ENCODE results near the gene RETN. TPM values are rescaled to one million over a fixed set of nuclear protein-coding genes. Genes with fewer than 3 reads are reported as not detected.

Gene RETN
- polyA plus RNA-seq, 1 experiment, result not detected

DNA sequence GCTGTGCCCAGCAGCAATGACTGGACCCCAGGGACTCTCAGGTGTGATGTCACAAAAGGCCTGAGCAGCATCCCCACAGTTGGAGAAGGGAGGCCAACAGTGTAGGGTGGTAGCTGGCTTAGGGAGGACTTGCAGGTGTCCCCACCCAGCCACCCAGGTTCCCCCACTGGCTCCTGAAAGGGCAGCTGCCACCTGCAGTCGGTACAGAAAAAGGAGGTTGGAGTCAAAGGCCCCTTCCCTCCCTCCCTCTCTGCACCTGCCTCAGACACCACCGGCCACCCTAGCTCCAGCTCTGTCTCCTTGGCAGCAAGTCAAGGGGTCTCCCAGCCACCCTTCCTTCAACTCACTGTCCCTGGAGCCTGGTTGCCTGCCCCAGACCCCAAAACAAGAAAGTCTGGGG, 35.2 kb upstream of the RETN start, which contains the start of gene PCP2:
PCP2 (minus strand) TSS at position 22 of the 400 bp plus-strand sequence. CDS start 262 bp downstream, outside the sequence.
- H3K4me3 ChIP-seq (ENCODE audit: low read depth, low read length), result no peak within 1 kb of the TSS
- ChIA-PET CTCF (interaction anchor here (0.5 kb wide), 1 partner anchor 277 kb away, joined by 4 read pairs; no protein-coding TSS in a partner anchor), POLR2A (interaction anchor here (0.7 kb wide), 1 partner anchor 10 kb away, joined by 3 read pairs; no protein-coding TSS in a partner anchor)
- no peak within 1 kb of the TSS for H3K27ac ChIP-seq (ENCODE audit: low read depth, low read length)
- DNase-seq (ENCODE audit: low read depth, low spot score), result no peak
- TF ChIP-seq, protein P1, sequence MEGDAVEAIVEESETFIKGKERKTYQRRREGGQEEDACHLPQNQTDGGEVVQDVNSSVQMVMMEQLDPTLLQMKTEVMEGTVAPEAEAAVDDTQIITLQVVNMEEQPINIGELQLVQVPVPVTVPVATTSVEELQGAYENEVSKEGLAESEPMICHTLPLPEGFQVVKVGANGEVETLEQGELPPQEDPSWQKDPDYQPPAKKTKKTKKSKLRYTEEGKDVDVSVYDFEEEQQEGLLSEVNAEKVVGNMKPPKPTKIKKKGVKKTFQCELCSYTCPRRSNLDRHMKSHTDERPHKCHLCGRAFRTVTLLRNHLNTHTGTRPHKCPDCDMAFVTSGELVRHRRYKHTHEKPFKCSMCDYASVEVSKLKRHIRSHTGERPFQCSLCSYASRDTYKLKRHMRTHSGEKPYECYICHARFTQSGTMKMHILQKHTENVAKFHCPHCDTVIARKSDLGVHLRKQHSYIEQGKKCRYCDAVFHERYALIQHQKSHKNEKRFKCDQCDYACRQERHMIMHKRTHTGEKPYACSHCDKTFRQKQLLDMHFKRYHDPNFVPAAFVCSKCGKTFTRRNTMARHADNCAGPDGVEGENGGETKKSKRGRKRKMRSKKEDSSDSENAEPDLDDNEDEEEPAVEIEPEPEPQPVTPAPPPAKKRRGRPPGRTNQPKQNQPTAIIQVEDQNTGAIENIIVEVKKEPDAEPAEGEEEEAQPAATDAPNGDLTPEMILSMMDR (IDR thresholded peaks at IDR 0.05; ENCODE audit: low read depth, low read length), result no peak
- peaks cover 6% of the 10 kb centered on the region for H3K27me3 ChIP-seq (ENCODE audit: control insufficient read depth, insufficient read depth, low read length)
- H3K9me3 ChIP-seq (ENCODE audit: control insufficient read depth, insufficient read depth, low read length), result no peaks in the 10 kb centered on the region; the same call in 1 of the 2 replicates

DNA sequence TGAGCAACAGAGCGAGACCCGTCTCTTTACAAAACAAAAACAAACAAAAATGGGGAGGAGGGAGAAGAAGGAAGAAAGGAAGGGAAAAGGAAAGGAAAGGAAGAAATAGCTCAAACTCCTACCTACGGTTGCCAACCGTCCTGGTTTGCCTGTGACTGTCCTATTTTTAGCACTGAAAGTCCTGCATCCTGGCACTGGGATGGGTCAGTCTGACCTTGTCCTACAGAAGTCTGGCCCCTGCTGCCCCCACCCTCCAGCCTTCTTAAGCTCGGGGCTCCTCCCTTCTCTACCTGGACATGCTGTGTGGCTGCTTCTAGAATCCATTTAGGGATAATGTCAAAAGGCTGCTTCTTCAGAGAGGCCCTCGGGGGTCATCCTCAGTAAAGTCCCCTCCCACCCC, 33.2 kb upstream of the RETN start:
- no peak overlapping the region for H3K27ac ChIP-seq (ENCODE audit: low read depth, low read length)
- DNase-seq (ENCODE audit: low read depth, low spot score), result no peak
- TF ChIP-seq, protein P1 (IDR thresholded peaks at IDR 0.05; ENCODE audit: low read depth, low read length), result no peak
- ChIA-PET POLR2A (no interaction called here), CTCF (interaction anchor here (0.7 kb wide), 1 partner anchor 22 kb away, joined by 3 read pairs; no protein-coding TSS in a partner anchor)
- peaks cover 6% of the 10 kb centered on the region for H3K27me3 ChIP-seq (ENCODE audit: control insufficient read depth, insufficient read depth, low read length)
- peaks cover 3% of the 10 kb centered on the region; the same call in 1 of the 2 replicates for H3K9me3 ChIP-seq (ENCODE audit: control insufficient read depth, insufficient read depth, low read length)
- no peak overlapping the region for H3K4me3 ChIP-seq (ENCODE audit: low read depth, low read length)

DNA sequence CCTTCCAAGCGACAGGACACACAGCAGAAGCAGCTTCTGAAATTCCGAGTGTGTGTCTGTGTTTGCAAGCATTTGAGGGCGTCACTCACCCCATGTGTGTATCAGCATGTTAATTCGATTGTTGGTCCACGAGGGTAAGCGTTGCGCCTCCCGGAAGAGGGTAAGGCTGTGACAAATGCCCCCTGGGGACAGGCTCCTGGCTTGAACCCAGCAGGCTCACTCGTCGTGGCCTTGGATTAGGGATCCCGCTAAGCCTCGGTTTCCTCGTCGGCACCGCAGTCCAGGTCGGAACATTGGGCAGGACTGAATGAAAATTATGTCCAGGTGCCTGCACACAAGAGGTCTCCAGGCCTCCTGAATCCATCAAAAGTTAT, 32.5 kb upstream of the RETN start:
- H3K4me3 ChIP-seq (ENCODE audit: low read depth, low read length), result no peak overlapping the region
- peaks cover 6% of the 10 kb centered on the region for H3K27me3 ChIP-seq (ENCODE audit: control insufficient read depth, insufficient read depth, low read length)
- peaks cover 6% of the 10 kb centered on the region; the same call in 1 of the 2 replicates for H3K9me3 ChIP-seq (ENCODE audit: control insufficient read depth, insufficient read depth, low read length)
- DNase-seq (ENCODE audit: low read depth, low spot score), result no peak
- H3K27ac ChIP-seq (ENCODE audit: low read depth, low read length), result no peak overlapping the region
- TF ChIP-seq, protein P1 (IDR thresholded peaks at IDR 0.05; ENCODE audit: low read depth, low read length), result no peak
- POLR2A ChIA-PET, result no interaction called here
- CTCF ChIA-PET, result no interaction called here

DNA sequence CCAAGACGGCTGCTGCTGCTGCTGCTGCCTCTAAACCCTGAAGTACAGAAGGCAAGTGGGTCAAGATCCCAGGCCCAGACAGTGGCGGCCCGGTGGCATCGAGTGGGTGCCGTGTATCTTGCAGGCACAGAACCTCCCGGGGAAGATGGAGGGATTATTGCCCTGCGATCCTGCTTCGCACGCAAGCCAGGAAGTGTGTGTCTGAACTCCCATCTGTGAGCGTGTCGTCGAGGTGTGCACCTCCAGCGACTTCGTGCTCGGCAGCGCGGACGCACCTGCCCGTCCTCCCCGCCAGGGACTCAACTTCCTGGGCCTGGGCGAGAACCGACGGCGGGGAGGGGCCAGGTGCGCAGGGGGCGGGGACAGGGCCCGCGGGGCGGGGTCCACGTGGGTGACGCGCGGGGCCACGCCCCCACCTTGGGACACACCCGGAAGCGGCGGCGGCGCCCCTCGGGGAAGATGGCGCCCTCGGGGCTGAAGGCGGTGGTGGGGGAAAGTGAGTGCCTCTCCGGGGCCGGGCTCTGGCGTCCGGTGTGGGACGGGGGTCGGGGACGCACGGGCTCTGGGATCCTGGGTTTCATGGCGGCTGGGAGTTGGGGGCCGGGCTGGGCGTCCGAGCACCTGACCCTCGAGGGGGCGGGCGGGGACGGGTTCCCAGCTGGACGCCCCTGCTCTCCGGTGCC, 32.0 kb upstream of the RETN start, which contains the start of gene STXBP2:
STXBP2 (plus strand) TSS at position 420 of the 683 bp plus-strand sequence; CDS start at position 460, 40 bp downstream.
- Histone ChIP-seq H3K4me3 (ENCODE audit: low read depth, low read length) (peak within 1 kb of the TSS; percentile 32), H3K27ac (ENCODE audit: low read depth, low read length) (no peak within 1 kb of the TSS), H3K27me3 (ENCODE audit: control insufficient read depth, insufficient read depth, low read length) (peaks cover 6% of the 10 kb centered on the region), H3K9me3 (ENCODE audit: control insufficient read depth, insufficient read depth, low read length) (peaks cover 6% of the 10 kb centered on the region; the same call in 1 of the 2 replicates)
- no peak for DNase-seq (ENCODE audit: low read depth, low spot score)
- POLR2A ChIA-PET, result no interaction called here
- TF ChIP-seq, protein P1 (IDR thresholded peaks at IDR 0.05; ENCODE audit: low read depth, low read length), result no peak
- CTCF ChIA-PET, result no interaction called here

All from AG04450 (cell line).